H9 (cell line): Measurements from ENCODE around the gene OR5K4. TPM values are rescaled to one million over a fixed set of nuclear protein-coding genes. Genes with fewer than 3 reads are reported as not detected.

Experiments
- DNase-seq: peaks from one replicate; pipeline ENCODE4 v3.0.0-alpha.2; 2017
- H2AFZ ChIP-seq: one replicate; pipeline ENCODE4 v1.6.1; 2013; ENCODE audit warnings: mild to moderate bottlenecking, low read length, control low read depth, moderate library complexity
- H2AK5ac ChIP-seq: 2 replicates; pipeline ENCODE4 v1.6.1; 2013; ENCODE audit warnings: low read length, control low read depth, mixed read lengths; ENCODE audit not compliant: insufficient read length
- H2BK120ac ChIP-seq: one replicate; pipeline ENCODE4 v1.6.1; 2013; ENCODE audit warnings: low read depth, mild to moderate bottlenecking, low read length, control low read depth, inconsistent platforms; ENCODE audit not compliant: poor library complexity, severe bottlenecking
- H2BK12ac ChIP-seq: 2 replicates; pipeline ENCODE4 v1.6.1; 2013; ENCODE audit warnings: low read length, control low read depth, mixed read lengths, low read depth; ENCODE audit not compliant: insufficient read length
- H2BK15ac ChIP-seq: 2 replicates; pipeline ENCODE4 v1.6.1; 2013; ENCODE audit warnings: low read depth, low read length, control low read depth
- H2BK20ac ChIP-seq: one replicate; pipeline ENCODE4 v1.6.1; 2013; ENCODE audit warnings: low read depth, mild to moderate bottlenecking, low read length, control low read depth, inconsistent platforms; ENCODE audit not compliant: poor library complexity, severe bottlenecking
- H2BK5ac ChIP-seq: 2 replicates; pipeline ENCODE4 v1.6.1; 2013; ENCODE audit warnings: low read length, control low read depth, mixed read lengths; ENCODE audit not compliant: insufficient read length
- H3K14ac ChIP-seq: 2 replicates; pipeline ENCODE4 v1.6.1; 2013; ENCODE audit warnings: low read length, control low read depth; ENCODE audit not compliant: insufficient read depth
- H3K18ac ChIP-seq: 2 replicates; pipeline ENCODE4 v1.6.1; 2013; ENCODE audit warnings: low read depth, mild to moderate bottlenecking, mixed read lengths, low read length, control low read depth; ENCODE audit not compliant: insufficient read length
- H3K23ac ChIP-seq: 2 replicates; pipeline ENCODE4 v1.6.1; 2013; ENCODE audit warnings: low read length, control low read depth, mixed read lengths, low read depth; ENCODE audit not compliant: insufficient read length
- H3K23me2 ChIP-seq: 2 replicates; pipeline ENCODE4 v1.6.1; 2013; ENCODE audit warnings: low read depth, mild to moderate bottlenecking, mixed read lengths, low read length, control low read depth; ENCODE audit not compliant: insufficient read length, poor library complexity, severe bottlenecking
- H3K27ac ChIP-seq: 2 replicates; pipeline ENCODE4 v1.5.1; 2013; ENCODE audit warnings: low read length, control low read depth, mixed read lengths, low read depth; ENCODE audit not compliant: insufficient read length
- H3K27me3 ChIP-seq: 2 replicates; pipeline ENCODE4 v1.6.1; 2013; ENCODE audit warnings: low read length, control low read depth, inconsistent platforms; ENCODE audit not compliant: insufficient read depth
- H3K4ac ChIP-seq: 2 replicates; pipeline ENCODE4 v1.6.1; 2013; ENCODE audit warnings: low read depth, mild to moderate bottlenecking, control low read depth, inconsistent platforms, low read length, moderate library complexity
- H3K4me1 ChIP-seq: 2 replicates; pipeline ENCODE4 v1.6.1; 2013; ENCODE audit warnings: low read length, control low read depth, inconsistent platforms; ENCODE audit not compliant: insufficient read depth
- H3K4me2 ChIP-seq: 2 replicates; pipeline ENCODE4 v1.6.1; 2013; ENCODE audit warnings: low read length, control low read depth, mixed read lengths; ENCODE audit not compliant: insufficient read length, insufficient read depth
- H3K56ac ChIP-seq: 2 replicates; pipeline ENCODE4 v1.6.1; 2013; ENCODE audit warnings: low read depth, mild to moderate bottlenecking, mixed read lengths, low read length, control low read depth; ENCODE audit not compliant: insufficient read length
- H3K79me1 ChIP-seq: 2 replicates; pipeline ENCODE4 v1.6.1; 2013; ENCODE audit warnings: low read depth, mild to moderate bottlenecking, moderate library complexity, low read length, control low read depth, inconsistent platforms; ENCODE audit not compliant: insufficient read depth, poor library complexity, severe bottlenecking
- H3K79me2 ChIP-seq: 2 replicates; pipeline ENCODE4 v1.6.1; 2013; ENCODE audit warnings: low read length, control low read depth, inconsistent platforms; ENCODE audit not compliant: insufficient read depth
- H3K9ac ChIP-seq: 2 replicates; pipeline ENCODE4 v1.6.1; 2013; ENCODE audit warnings: low read length, control low read depth, mixed read lengths; ENCODE audit not compliant: insufficient read length; ENCODE audit errors: extremely low read depth
- H3K9me3 ChIP-seq: one replicate; pipeline ENCODE4 v1.6.1; 2013; ENCODE audit warnings: low read depth, low read length, inconsistent platforms; ENCODE audit not compliant: control insufficient read depth
- H3T11ph ChIP-seq: one replicate; pipeline ENCODE4 v1.6.1; 2013; ENCODE audit warnings: mild to moderate bottlenecking, low read length, control low read depth, inconsistent platforms
- H4K20me1 ChIP-seq: one replicate; pipeline ENCODE4 v1.6.1; 2013; ENCODE audit not compliant: control insufficient read depth, insufficient read length, insufficient read depth
- H4K5ac ChIP-seq: 2 replicates; pipeline ENCODE4 v1.6.1; 2013; ENCODE audit warnings: low read depth, mild to moderate bottlenecking, mixed read lengths, low read length, control low read depth; ENCODE audit not compliant: insufficient read length
- H4K8ac ChIP-seq: replicated peaks from 2 replicates; pipeline ENCODE4 v1.6.1; 2013; ENCODE audit warnings: low read length, control low read depth, mixed read lengths, low read depth; ENCODE audit not compliant: insufficient read length
- H4K91ac ChIP-seq: 2 replicates; pipeline ENCODE4 v1.6.1; 2013; ENCODE audit warnings: low read depth, mild to moderate bottlenecking, moderate library complexity, mixed read lengths, low read length, control low read depth; ENCODE audit not compliant: insufficient read length
- H3K27ac Mint-ChIP-seq, 3 experiments: 2 replicates in 2 of 3; 3 replicates in 1 of 3; pipeline ENCODE4 v1.8.0; 2020 to 2021; ENCODE audit warnings: mixed read lengths in 3 of 3, mild to moderate bottlenecking in 1 of 3, moderate library complexity in 1 of 3
- H3K27me3 Mint-ChIP-seq: 2 replicates; pipeline ENCODE4 v1.8.0; 2021; ENCODE audit warnings: low read depth, mild to moderate bottlenecking, moderate library complexity, mixed read lengths
- H3K36me3 Mint-ChIP-seq, 3 experiments: 2 replicates in 2 of 3; 3 replicates in 1 of 3; pipeline ENCODE4 v1.8.0; 2020 to 2021; ENCODE audit warnings: low read depth in 3 of 3, mixed read lengths in 3 of 3; ENCODE audit not compliant: insufficient read depth in 1 of 3
- H3K4me1 Mint-ChIP-seq, 2 experiments: 2 replicates each; pipeline ENCODE4 v1.8.0; 2020; ENCODE audit warnings: mixed read lengths in 2 of 2
- H3K4me3 Mint-ChIP-seq, 2 experiments: 2 replicates in 1 of 2; 3 replicates in 1 of 2; pipeline ENCODE4 v1.8.0; 2020 to 2021; ENCODE audit warnings: mild to moderate bottlenecking in 2 of 2, mixed read lengths in 2 of 2, moderate library complexity in 1 of 2
- H3K9me3 Mint-ChIP-seq, 2 experiments: 2 replicates in 1 of 2; 3 replicates in 1 of 2; pipeline ENCODE4 v1.8.0; 2020; ENCODE audit warnings: mild to moderate bottlenecking in 2 of 2, mixed read lengths in 2 of 2, moderate library complexity in 1 of 2
- WGBS: extraction: QIAGEN DNeasy Blood & Tissue Kit; methylation state at CpG from one replicate; pipeline ENCODE4 v1.1.7; 2013; ENCODE audit warnings: missing lambda C conversion rate, low lambda C conversion rate, mixed read lengths; ENCODE audit not compliant: insufficient read length; ENCODE audit errors: extremely low coverage; 5-methylcytosine and 5-hydroxymethylcytosine counted together
- total RNA-seq: library from RNA; stranded (reverse); gene quantifications from 2 replicates; pipeline ENCODE4 v1.2.1, GENCODE V29; 2021
- TF ChIP-seq, protein P1 (sequence below): fragments of 200-600 bp; sonication (generic); conservative IDR thresholded peaks from 3 replicates; pipeline ENCODE4 v1.8.0; 2021; ENCODE audit warnings: antibody characterized with exemption, mild to moderate bottlenecking

The OR5K4 gene
- total RNA-seq, 1 experiment from 2014 or later: not detected

DNA sequence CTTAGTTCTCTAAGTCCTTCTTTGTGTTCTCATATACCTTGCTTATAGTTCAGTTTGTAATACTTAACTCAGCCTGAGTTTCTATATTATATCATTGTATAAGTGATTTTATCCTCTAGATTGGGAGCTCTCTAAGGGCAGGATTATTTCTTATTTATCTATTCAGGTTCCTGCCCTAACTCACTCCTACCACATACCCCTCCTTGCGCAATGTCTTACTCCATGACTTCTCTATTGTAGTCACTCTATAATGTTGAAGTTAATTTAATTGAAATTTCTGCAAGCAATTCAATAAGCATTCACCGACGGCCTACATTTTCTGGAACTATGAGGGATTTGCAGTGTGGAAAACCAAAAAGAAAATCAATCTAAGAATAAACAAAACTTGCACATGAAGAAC lies 3.6 kb upstream of the OR5K4 start:
- H4K20me1 ChIP-seq: no peaks in the 10 kb centered on the region

More for the DNA sequence above, 3.6 kb upstream of the OR5K4 start:
- H3K4me1 ChIP-seq: no peaks in the 10 kb centered on the region
- H3K27me3 ChIP-seq: no peaks in the 10 kb centered on the region
- Mint-ChIP-seq H3K4me3 (no peak overlapping the region), H3K27me3 (no peaks in the 10 kb centered on the region; the same call in 1 of the 2 replicates), H3K36me3 (no peaks in the 10 kb centered on the region), H3K4me1 (peaks cover 0 to 3% of the 10 kb centered on the region in 2 experiments; a peak in 2 of 4 replicates), H3K9me3 (no peaks in the 10 kb centered on the region), H3K27ac (no peak overlapping the region)
- no peak overlapping the region for H2BK5ac ChIP-seq
- H3K9ac ChIP-seq: no peak overlapping the region
- no peaks in the 10 kb centered on the region for H3K23me2 ChIP-seq
- no peaks in the 10 kb centered on the region for H3K79me1 ChIP-seq
- H3K18ac ChIP-seq: no peak overlapping the region
- no peaks in the 10 kb centered on the region for H3K79me2 ChIP-seq
- H3K9me3 ChIP-seq: no peaks in the 10 kb centered on the region
- H3K56ac ChIP-seq: no peak overlapping the region
- H3K4me2 ChIP-seq: no peak overlapping the region
- H2BK20ac ChIP-seq: no peak overlapping the region
- H3T11ph ChIP-seq: no peak overlapping the region
- H3K14ac ChIP-seq: no peak overlapping the region
- TF ChIP-seq, protein P1, sequence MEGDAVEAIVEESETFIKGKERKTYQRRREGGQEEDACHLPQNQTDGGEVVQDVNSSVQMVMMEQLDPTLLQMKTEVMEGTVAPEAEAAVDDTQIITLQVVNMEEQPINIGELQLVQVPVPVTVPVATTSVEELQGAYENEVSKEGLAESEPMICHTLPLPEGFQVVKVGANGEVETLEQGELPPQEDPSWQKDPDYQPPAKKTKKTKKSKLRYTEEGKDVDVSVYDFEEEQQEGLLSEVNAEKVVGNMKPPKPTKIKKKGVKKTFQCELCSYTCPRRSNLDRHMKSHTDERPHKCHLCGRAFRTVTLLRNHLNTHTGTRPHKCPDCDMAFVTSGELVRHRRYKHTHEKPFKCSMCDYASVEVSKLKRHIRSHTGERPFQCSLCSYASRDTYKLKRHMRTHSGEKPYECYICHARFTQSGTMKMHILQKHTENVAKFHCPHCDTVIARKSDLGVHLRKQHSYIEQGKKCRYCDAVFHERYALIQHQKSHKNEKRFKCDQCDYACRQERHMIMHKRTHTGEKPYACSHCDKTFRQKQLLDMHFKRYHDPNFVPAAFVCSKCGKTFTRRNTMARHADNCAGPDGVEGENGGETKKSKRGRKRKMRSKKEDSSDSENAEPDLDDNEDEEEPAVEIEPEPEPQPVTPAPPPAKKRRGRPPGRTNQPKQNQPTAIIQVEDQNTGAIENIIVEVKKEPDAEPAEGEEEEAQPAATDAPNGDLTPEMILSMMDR: no peak
- no peak overlapping the region for H4K91ac ChIP-seq
- H3K23ac ChIP-seq: no peak overlapping the region
- H2BK15ac ChIP-seq: no peak overlapping the region
- no peak overlapping the region for H2BK120ac ChIP-seq
- no peak overlapping the region for H2AFZ ChIP-seq
- no peak overlapping the region for H3K4ac ChIP-seq
- H2BK12ac ChIP-seq: no peak overlapping the region
- no peak overlapping the region for H3K27ac ChIP-seq
- no peak overlapping the region for H2AK5ac ChIP-seq
- no CpG with 5 or more reads among the region's 3 CpGs for WGBS
- H4K8ac ChIP-seq: no peak overlapping the region
- DNase-seq: no peak
- H4K5ac ChIP-seq: no peak overlapping the region
